Measurements from ENCODE around the gene THEM4. TPM values are rescaled to one million over a fixed set of nuclear protein-coding genes. Genes with fewer than 3 reads are reported as not detected.
A peak's percentile ranks its signal among the peaks of the same experiment; 100 is the strongest.

The THEM4 gene
- total and polyA plus RNA-seq, 2 of the 8 experiments (the other 6 are each of a cell fraction or from before 2014, with no cell fraction given) = 9.9 to 11.2 TPM

DNA sequence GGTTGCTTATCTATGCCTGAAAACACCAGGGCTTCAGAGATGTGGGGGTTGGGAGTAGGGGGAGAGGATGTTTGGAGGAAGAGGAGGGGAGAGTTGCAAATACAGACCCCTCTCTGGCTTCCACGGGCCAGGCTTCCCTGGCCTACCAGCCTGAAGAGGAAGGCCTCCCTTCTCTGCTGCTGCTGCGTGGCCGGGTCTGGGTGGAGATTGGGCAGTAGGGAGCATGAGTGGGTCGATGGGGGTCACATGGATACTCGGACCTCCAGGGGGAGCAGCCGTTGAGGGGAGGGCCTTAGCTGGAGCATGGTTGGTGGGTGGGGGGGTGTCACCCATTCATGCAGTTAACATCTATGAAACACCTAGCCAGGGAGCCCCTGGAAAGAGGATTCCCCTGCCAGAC lies 79.3 kb downstream of the THEM4 start:
- Histone ChIP-seq H3K27ac (ENCODE audit: low read depth, low read length) (no peak overlapping the region), H2BK15ac (ENCODE audit: low read length) (peak overlapping the region; percentile 14; the same call in 1 of the 2 replicates), H2BK12ac (ENCODE audit: low read depth, low read length) (peak overlapping the region; percentile 68; the same call in 1 of the 2 replicates), H3K4ac (replicated peaks; ENCODE audit: insufficient read length, low read depth, low read length) (peak overlapping the region; percentile 70), H3K18ac (ENCODE audit: extremely low read depth, low read length) (peak overlapping the region; percentile 64), H4K8ac (ENCODE audit: extremely low read depth, insufficient read depth, low read length) (no peak overlapping the region), H3K4me1 (replicated peaks in 1 of 4; ENCODE audit: control insufficient read depth in 3 of 4, insufficient read depth in 4 of 4, low read length in 3 of 4) (peaks cover 14 to 40% (median 29%) of the 10 kb centered on the region in 4 experiments), H3K56ac (replicated peaks; ENCODE audit: insufficient read length, low read depth, low read length) (no peak overlapping the region), H4K5ac (ENCODE audit: insufficient read length, low read depth, low read length) (no peak overlapping the region), H4K20me1 (replicated peaks in 1 of 2; ENCODE audit: control insufficient read depth in 1 of 2, insufficient read depth in 2 of 2, low read length in 2 of 2) (no peaks in the 10 kb centered on the region), H3K27me3 (replicated peaks in 1 of 4; ENCODE audit: control insufficient read depth in 3 of 4, extremely low read depth in 1 of 4, insufficient read depth in 3 of 4, low read length in 3 of 4) (no peaks in the 10 kb centered on the region; a peak in 1 of 7 replicates), H3K36me3 (ENCODE audit: control insufficient read depth in 2 of 4, insufficient read depth in 4 of 4, low read length in 3 of 4) (no peaks in the 10 kb centered on the region), H3K14ac (ENCODE audit: insufficient read length) (no peak overlapping the region), H2AFZ (ENCODE audit: low read length) (no peak overlapping the region), H2BK120ac (replicated peaks; ENCODE audit: low read depth, low read length) (no peak overlapping the region), H3K79me1 (ENCODE audit: low read depth, low read length) (no peaks in the 10 kb centered on the region), H3K4me3 (ENCODE audit: extremely low read depth in 1 of 4, insufficient read depth in 2 of 4, low read depth in 3 of 4, low read length in 4 of 4) (no peak overlapping the region), H3K23ac (ENCODE audit: insufficient read length) (no peak overlapping the region), H4K91ac (replicated peaks; ENCODE audit: insufficient read length, low read length) (no peak overlapping the region), H3K9me3 (ENCODE audit: insufficient read depth in 2 of 2, low read depth in 1 of 2, low read length in 1 of 2) (no peaks in the 10 kb centered on the region), H3K79me2 (ENCODE audit: control insufficient read depth in 1 of 2, insufficient read depth in 2 of 2, low read length in 2 of 2) (no peaks in the 10 kb centered on the region), H2AK5ac (ENCODE audit: low read depth, low read length) (peak overlapping the region; percentile 53; the same call in 1 of the 2 replicates), H2BK20ac (ENCODE audit: low read length) (no peak overlapping the region), H3K9ac (replicated peaks in 1 of 4; ENCODE audit: extremely low read depth in 1 of 4, low read depth in 3 of 4, low read length in 3 of 4) (no peak overlapping the region), H3K23me2 (ENCODE audit: low read depth, low read length) (peaks cover 5% of the 10 kb centered on the region; the same call in 1 of the 2 replicates), H2BK5ac (ENCODE audit: low read depth, low read length) (peak overlapping the region; percentile 80; the same call in 1 of the 2 replicates), H3K4me2 (ENCODE audit: insufficient read depth in 1 of 2, low read depth in 2 of 2, low read length in 2 of 2) (peak overlapping the region in 1 of 2 experiments; percentile 1; a peak in 1 of 4 replicates)
- POLR2A ChIA-PET (ENCODE audit: partially characterized antibody) = interaction anchor here (0.7 to 1.3 kb wide), 3 partner anchors 10 to 23 kb away, joined by 3 to 9 read pairs (median 4); partner anchors contain the start of gene C2CD4D
- TF ChIP-seq, protein P1, sequence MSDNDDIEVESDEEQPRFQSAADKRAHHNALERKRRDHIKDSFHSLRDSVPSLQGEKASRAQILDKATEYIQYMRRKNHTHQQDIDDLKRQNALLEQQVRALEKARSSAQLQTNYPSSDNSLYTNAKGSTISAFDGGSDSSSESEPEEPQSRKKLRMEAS (IDR thresholded peaks at IDR 0.05) = no peak
- TF ChIP-seq SP2 (IDR thresholded peaks at IDR 0.05; ENCODE audit: low read length) (no peak), SAP30 (IDR thresholded peaks at IDR 0.05; ENCODE audit: insufficient read depth, insufficient replicate concordance, low read length) (no peak), TCF12 (IDR thresholded peaks at IDR 0.05; ENCODE audit: low read depth, low read length) (no peak)
- TF ChIP-seq, protein P2, sequence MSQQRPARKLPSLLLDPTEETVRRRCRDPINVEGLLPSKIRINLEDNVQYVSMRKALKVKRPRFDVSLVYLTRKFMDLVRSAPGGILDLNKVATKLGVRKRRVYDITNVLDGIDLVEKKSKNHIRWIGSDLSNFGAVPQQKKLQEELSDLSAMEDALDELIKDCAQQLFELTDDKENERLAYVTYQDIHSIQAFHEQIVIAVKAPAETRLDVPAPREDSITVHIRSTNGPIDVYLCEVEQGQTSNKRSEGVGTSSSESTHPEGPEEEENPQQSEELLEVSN (IDR thresholded peaks at IDR 0.05) = no peak
- DNase-seq (ENCODE audit: low read depth in 1 of 2, low spot score in 2 of 2) (no peak), FAIRE-seq (no peak)
- CTCF ChIA-PET (ENCODE audit: partially characterized antibody) = interaction anchor here (0.6 to 1.4 kb wide), 8 partner anchors 12 to 137 kb away, joined by 3 to 7 read pairs (median 4); no protein-coding TSS in a partner anchor
- 82% methylated on average over 6 of the region's 6 CpGs; no CpG with 5 or more reads in 1 of the 2 experiments for WGBS, 2 experiments (ENCODE audit: extremely low coverage in 1 of 2, insufficient coverage in 1 of 2, insufficient read length in 1 of 2, insufficient replicate concordance in 2 of 2, low coverage in 1 of 2, low lambda C conversion rate in 2 of 2, missing lambda C conversion rate in 1 of 2)
